Left lung (tissue), 10 donors: ENCODE results near the gene ANTXR1. TPM values are rescaled to one million over a fixed set of nuclear protein-coding genes. Genes with fewer than 3 reads are reported as not detected.

Source experiments
- ATAC-seq: fragments of 200-7000 bp; cut with Tn5 transposase; one replicate; pipeline ENCODE4 v1.9.1; 2020; ENCODE audit warnings: moderate library complexity
- DNase-seq, 4 donors: peaks; one replicate each; pipeline ENCODE4 v3.0.0-alpha.2; 2013 to 2020
- H3K27ac ChIP-seq, 2 donors: fragments of 200-600 bp; sonication (generic) in 1 of 2; one replicate each; pipeline versions ENCODE4 v1.5.0 to v1.8.0; 2020 to 2021
- H3K27me3 ChIP-seq, 2 donors: fragments of 200-600 bp; sonication (generic) in 1 of 2; one replicate each; pipeline versions ENCODE4 v1.5.0 to v1.8.0; 2020 to 2021
- H3K36me3 ChIP-seq, 2 donors: fragments of 200-600 bp; sonication (generic) in 1 of 2; one replicate each; pipeline versions ENCODE4 v1.5.0 to v1.8.0; 2020 to 2021
- H3K4me1 ChIP-seq, 2 donors: fragments of 200-600 bp; one replicate each; pipeline ENCODE4 v1.8.0; 2021
- H3K4me3 ChIP-seq, 2 donors: fragments of 200-600 bp; sonication (generic) in 1 of 2; one replicate each; pipeline versions ENCODE4 v1.5.0 to v1.8.0; 2020 to 2021; ENCODE audit warnings: mild to moderate bottlenecking in 1 of 2
- H3K9me3 ChIP-seq, 2 donors: fragments of 200-600 bp; sonication (generic) in 1 of 2; one replicate each; pipeline versions ENCODE4 v1.5.0 to v1.8.0; 2020 to 2021
- intact Hi-C, 2 donors: fragments of 100-400 bp; cut with DNase I; formaldehyde crosslinking; loops; one replicate each; pipeline versions ENCODE4 v1.11.2 to v1.14.2; 2022
- polyA plus RNA-seq, 6 donors: library from polyadenylated mRNA; unstranded; fragments of 120-200 nt; gene quantifications; one replicate each; pipeline ENCODE4 v1.2.1, GENCODE V29; 2013; ENCODE audit not compliant: insufficient read length in 6 of 6
- total RNA-seq, 2 donors: library from RNA; stranded (reverse); fragmentation: NEBNext Ultra II Directional; extraction: Animal tissue kit (Norgen Biotek cat#: 25700); gene quantifications; one replicate each; pipeline ENCODE4 v1.2.1, GENCODE V29; 2021
- TF ChIP-seq, protein P1 (sequence below), 2 donors: fragments of 200-600 bp; sonication (generic) in 1 of 2; IDR thresholded peaks; one replicate each; pipeline versions ENCODE4 v1.5.0 to v1.8.0; 2021; ENCODE audit warnings: antibody characterized with exemption in 2 of 2
- donor health status: DM: no; HTN: yes; CAD: no.
- donor health status: DM: no; HTN: no; CAD: no.

Gene ANTXR1
- total and polyA plus RNA-seq, 8 donors = 70.2 to 115 (median 87.3) TPM

DNA sequence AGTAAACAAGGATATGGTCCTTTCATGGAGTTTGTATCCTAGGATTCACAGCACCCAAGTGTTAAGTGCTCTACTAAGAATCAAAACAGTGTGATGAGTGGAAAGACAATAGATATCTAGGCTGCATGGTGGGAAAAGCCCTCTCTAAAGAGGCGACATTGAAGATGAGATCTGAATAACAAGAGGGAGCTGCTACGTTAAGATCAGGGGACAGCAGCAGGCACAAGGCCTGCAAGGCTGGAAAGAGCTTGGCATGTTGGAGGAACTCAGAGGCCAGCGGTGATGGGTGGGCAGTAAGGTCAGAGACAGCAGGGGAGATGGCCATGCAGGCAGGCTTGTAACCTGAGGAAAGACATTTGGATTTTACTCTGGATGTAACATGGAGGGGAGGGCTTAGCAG, 196.5 kb downstream of the ANTXR1 start:
- intact Hi-C loops = no loop called here
- no peak overlapping the region for H3K27ac ChIP-seq
- no peaks in the 10 kb centered on the region for H3K9me3 ChIP-seq
- ATAC-seq (no peak), DNase-seq (no peak)
- no peaks in the 10 kb centered on the region for H3K27me3 ChIP-seq
- H3K4me1 ChIP-seq = peaks cover 4 to 6% of the 10 kb centered on the region in 2 donors
- TF ChIP-seq, protein P1, sequence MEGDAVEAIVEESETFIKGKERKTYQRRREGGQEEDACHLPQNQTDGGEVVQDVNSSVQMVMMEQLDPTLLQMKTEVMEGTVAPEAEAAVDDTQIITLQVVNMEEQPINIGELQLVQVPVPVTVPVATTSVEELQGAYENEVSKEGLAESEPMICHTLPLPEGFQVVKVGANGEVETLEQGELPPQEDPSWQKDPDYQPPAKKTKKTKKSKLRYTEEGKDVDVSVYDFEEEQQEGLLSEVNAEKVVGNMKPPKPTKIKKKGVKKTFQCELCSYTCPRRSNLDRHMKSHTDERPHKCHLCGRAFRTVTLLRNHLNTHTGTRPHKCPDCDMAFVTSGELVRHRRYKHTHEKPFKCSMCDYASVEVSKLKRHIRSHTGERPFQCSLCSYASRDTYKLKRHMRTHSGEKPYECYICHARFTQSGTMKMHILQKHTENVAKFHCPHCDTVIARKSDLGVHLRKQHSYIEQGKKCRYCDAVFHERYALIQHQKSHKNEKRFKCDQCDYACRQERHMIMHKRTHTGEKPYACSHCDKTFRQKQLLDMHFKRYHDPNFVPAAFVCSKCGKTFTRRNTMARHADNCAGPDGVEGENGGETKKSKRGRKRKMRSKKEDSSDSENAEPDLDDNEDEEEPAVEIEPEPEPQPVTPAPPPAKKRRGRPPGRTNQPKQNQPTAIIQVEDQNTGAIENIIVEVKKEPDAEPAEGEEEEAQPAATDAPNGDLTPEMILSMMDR (IDR thresholded peaks at IDR 0.05) = no peak
- no peaks in the 10 kb centered on the region for H3K36me3 ChIP-seq
- H3K4me3 ChIP-seq = no peak overlapping the region

DNA sequence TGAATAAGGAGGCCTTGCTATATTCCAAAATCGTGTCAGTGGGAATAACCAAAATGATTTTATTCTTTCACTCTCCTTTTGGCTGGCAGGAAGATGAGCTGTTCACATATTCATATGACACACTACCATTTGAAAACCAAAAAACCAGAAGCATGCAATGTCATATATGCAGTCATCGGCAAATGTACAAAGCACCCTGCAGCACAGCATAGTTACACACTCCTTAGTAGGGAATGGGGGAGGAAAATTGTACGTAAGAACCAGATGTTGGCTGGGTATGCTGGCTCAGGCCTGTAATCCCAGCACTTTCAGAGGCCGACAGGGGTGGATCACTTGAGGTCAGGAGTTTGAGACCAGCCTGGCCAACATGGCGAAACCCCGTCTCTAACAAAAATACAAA, 197.4 kb downstream of the ANTXR1 start:
- no peak overlapping the region for H3K27ac ChIP-seq
- DNase-seq (no peak), ATAC-seq (no peak)
- no peaks in the 10 kb centered on the region for H3K27me3 ChIP-seq
- peaks cover 8 to 11% of the 10 kb centered on the region in 2 donors for H3K4me1 ChIP-seq
- TF ChIP-seq, protein P1 (IDR thresholded peaks at IDR 0.05) = no peak
- no peaks in the 10 kb centered on the region for H3K36me3 ChIP-seq
- H3K9me3 ChIP-seq = no peaks in the 10 kb centered on the region
- intact Hi-C loops = no loop called here
- H3K4me3 ChIP-seq = no peak overlapping the region

DNA sequence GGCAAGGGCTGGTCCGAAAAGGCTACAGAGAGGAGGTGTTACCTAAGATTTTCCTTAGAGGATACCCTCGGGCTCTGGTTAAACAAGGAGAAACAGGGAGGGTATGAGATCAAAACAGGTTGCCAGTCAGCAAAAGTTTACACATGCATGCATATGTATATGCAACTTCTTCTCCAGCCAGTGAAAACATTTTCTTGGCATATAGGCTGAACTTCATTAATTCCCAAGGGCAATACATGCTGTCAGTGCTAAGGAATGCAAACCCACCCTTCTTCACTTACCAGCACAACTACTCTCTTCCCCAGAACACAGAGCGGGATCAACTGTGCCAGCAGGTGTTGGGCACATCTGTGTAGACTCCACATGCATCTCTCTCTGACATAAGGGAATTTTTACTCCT, 198.1 kb downstream of the ANTXR1 start:
- Histone ChIP-seq H3K27ac (no peak overlapping the region), H3K27me3 (no peaks in the 10 kb centered on the region), H3K4me3 (no peak overlapping the region), H3K4me1 (peaks cover 8 to 11% of the 10 kb centered on the region in 2 donors), H3K9me3 (no peaks in the 10 kb centered on the region), H3K36me3 (no peaks in the 10 kb centered on the region)
- intact Hi-C loops = no loop called here
- TF ChIP-seq, protein P1 (IDR thresholded peaks at IDR 0.05) = no peak
- ATAC-seq = no peak
- DNase-seq = no peak

DNA sequence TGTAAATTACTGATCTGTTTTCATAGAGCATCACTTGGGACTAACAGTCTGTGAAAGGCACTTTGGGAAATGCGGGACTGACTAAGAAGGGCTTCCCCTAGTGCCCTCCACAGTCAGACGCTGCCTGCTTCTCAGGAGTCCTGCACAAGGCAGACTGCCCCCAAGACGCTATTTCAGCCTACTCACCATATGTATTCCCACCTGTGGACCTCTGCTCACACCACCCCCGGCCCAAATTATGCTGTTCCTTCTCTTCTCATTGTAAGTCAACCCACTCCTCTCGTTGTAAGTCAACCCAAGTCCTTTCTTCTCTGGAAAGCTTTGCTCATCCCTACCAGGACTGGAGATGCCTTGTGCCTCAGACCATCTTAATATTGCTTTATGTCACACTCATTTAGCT, 198.7 kb downstream of the ANTXR1 start:
- H3K27ac ChIP-seq = no peak overlapping the region
- H3K27me3 ChIP-seq = no peaks in the 10 kb centered on the region
- TF ChIP-seq, protein P1 (IDR thresholded peaks at IDR 0.05) = no peak
- H3K4me1 ChIP-seq = peaks cover 8 to 11% of the 10 kb centered on the region in 2 donors
- no peaks in the 10 kb centered on the region for H3K9me3 ChIP-seq
- H3K36me3 ChIP-seq = no peaks in the 10 kb centered on the region
- intact Hi-C loops = no loop called here
- ATAC-seq (no peak), DNase-seq (no peak)
- H3K4me3 ChIP-seq = no peak overlapping the region

DNA sequence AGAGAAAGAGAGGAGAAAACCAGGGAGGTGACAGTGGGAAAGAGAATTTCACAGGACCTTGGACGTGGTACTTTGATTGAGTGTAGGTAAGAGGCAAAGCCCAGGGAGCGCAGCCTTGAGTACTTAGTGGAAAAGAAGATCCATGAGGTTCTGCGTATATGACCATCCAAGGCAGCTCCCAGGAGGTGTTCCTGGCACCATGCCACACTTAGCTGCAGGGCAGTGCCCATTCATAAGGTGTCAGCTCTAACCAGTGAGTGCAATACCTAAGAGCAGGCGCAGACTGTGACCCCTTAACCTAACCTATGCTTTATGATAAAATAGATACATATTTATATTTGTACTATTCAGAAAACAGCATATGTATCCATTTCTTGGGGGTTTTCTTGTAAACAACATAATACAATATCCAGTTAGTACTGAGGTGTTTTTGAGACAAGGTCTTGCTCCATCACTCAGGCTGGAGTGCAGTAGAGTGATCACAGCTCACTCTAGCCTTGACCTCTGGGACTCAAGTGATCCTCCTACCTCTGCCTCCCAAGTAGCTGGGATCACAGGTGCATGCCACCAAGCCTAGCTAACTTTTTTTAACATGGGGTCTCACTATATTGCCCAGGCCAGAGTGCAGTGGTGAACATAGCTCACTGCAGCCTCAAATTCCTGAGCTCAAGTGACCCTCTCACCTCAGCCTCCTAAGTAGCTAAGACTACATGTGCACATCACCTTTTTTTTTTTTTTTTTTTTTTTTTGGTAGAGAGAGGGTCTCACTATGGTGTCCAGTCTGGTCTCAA, 199.5 kb downstream of the ANTXR1 start:
- ATAC-seq = no peak
- intact Hi-C loops = no loop called here

More for the DNA sequence above, 199.5 kb downstream of the ANTXR1 start:
- Histone ChIP-seq H3K36me3 (no peaks in the 10 kb centered on the region), H3K27me3 (no peaks in the 10 kb centered on the region), H3K9me3 (no peaks in the 10 kb centered on the region), H3K4me3 (no peak overlapping the region), H3K27ac (no peak overlapping the region), H3K4me1 (peaks cover 11 to 12% of the 10 kb centered on the region in 2 donors)
- TF ChIP-seq, protein P1 (IDR thresholded peaks at IDR 0.05) = no peak
- no peak for DNase-seq
